Kasumi-1 (cell line): Measurements from ENCODE around the gene RASL11B.
A peak's percentile ranks its signal among the peaks of the same experiment; 100 is the strongest.

ENCODE experiments used
- DNase-seq, 2 experiments: peaks; one replicate each; lab custom pipeline; 2025; lab: John Stamatoyannopoulos, UW

RASL11B gene

DNA sequence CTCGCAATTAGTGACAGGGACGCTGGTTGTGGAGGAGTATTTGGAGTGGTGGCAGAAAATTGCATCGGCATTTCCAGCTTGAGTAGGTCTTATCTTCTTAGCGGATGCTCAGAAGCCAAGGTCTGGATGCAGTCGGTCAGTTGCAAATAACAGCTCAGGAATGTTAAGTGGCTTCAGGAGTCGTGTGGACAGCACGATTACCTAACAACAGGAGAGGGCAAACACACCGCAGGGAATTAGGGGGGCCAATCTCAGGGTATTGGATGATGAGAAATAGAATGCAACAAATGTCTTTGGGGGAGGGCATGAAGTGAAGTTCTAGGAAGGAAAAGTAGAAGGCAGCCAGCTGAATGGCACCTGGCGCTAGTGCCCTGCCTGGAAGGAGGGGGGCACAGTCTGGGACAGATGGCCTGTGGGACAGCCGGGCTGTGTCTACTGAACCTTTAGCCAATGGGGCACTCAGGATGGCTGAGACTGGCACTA, 11.8 kb downstream of the RASL11B start:
- DNase-seq = no peak

DNA sequence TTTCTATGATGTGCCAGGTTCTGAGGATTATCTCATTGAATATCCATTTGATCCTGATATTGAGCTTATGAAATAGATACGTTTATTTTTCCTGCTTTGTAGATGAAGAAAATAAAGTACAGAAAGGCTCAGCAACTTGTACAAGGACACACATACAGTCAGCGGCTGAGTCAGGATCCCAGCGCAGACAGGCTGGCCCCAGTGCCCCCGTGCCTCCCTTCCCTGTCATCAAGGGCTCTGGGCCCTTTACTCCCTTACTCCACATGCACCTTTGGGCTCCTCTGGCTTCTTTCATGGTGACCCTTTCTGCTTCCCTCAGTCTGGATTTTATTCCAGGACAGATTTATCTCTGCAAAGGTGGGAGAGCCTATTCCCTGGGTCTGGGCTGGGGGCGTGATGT, 12.8 kb downstream of the RASL11B start:
- no peak for DNase-seq

DNA sequence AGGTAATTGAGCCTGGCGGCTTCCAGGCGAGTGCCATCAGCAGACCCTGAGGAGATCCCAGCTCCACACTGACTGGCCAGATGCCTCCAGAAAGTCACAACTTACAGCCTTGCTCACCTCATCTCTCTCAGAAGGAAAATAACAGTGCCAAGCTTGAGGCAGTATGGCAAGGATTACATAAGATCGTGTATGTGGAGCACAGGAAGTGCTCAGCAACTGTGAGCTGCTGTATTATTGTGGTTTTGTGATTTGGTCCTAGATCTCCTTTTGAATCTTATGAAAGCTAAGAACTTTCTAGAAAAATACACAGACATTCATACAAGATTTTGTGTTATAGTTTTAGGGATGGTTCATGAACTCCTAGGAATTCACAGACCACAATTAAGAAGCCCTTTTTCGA, 14.0 kb downstream of the RASL11B start:
- DNase-seq = peak; percentile 82 to 91

DNA sequence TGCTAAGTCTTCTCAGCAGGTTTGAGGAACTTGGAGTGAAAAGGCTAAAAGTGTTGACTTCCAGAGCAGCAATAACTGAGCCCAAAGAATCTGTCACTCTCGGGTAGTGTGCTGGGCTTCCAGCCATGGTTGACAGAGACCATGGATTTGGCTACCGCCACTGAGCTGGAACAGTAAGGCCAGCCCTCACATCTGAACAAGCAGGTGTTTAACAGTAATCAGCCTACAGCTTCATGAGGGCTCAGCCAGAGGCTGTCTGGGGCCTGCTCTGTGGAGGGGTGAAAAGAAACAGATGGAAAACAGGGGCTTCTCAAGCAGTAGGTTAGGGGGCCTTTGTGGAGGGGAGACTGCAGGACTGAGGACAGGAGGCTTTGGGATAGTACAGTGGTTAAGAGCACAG, 14.9 kb downstream of the RASL11B start:
- DNase-seq = no peak

DNA sequence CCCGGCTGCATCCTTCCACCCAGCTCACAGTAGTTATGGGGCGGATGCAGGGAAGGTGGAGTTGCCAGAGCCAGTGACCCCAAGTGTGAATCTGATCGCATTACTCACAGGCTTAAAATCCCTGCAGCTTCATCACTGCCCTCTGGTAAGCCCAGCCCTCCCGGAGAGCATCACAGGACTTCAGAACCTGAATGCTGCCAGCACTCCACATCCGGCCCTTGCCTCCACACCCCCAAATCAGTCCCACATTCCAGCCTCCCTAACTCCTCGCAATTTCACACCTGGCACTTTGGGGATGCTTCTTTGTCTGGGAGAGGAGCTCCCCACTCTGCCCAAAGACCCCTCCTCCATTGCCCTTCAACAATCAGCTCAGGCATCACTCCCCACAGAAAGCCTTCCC, 15.6 kb downstream of the RASL11B start:
- DNase-seq = no peak

DNA sequence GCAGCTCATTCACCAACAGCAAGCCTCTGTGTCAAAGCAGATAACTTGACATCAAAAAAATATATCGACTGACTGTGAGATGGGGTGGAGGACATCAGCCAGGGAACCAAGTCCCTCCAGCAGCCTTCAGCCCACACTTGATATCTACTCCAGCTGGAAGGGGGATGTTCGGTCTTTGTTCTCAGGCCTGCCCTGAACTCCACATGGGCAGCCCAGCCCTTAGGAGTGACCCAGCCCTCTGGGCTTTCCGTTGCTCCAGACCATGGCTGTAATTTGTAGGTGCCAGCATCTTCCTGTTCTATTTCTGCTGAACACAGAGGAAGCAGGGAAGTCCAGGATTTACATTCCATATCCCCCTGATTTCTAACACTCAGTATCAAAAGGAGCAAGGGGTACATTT, 17.4 kb downstream of the RASL11B start:
- DNase-seq = no peak

DNA sequence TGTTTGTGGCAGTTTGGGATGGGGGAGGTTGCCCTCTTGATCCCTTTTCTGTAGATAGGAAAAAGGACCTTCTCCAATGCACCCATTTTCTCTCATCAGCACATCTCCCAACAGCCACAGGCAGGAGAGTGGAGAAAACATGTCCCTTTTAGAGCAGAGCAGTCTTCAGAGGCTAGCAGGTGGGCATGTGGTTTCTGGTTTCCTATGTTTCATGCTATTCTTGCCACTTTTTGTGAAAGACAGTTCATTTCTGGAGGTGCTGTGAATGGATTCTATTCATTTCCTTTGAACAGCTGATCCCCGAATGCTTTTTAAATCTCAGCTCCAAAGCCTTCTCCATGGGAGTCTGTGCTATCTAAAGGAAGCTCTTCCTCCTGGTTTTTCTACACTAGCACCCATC, 18.9 kb downstream of the RASL11B start:
- DNase-seq = no peak

DNA sequence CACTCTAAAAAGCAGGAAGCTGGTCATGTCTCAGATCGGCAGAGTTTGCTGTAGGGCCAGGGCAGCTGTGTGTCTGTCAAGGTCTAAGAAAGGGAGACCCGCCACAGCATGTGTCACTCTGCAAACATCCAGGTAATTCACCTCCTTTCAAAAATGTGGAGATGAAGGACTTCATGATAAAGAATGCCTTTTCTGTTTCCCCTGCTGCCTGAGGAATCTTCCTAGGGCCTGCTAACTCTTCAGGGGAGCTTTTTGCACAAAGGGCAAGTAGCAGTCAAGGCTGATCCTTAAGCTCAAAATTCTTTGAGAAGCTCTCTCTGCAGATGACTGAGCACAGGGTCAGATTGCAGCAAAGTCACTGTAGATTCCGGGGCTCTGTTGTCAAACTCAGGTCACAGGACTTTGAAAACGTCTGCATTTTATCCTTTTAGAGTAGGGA, 21.1 kb downstream of the RASL11B start:
- no peak for DNase-seq

DNA sequence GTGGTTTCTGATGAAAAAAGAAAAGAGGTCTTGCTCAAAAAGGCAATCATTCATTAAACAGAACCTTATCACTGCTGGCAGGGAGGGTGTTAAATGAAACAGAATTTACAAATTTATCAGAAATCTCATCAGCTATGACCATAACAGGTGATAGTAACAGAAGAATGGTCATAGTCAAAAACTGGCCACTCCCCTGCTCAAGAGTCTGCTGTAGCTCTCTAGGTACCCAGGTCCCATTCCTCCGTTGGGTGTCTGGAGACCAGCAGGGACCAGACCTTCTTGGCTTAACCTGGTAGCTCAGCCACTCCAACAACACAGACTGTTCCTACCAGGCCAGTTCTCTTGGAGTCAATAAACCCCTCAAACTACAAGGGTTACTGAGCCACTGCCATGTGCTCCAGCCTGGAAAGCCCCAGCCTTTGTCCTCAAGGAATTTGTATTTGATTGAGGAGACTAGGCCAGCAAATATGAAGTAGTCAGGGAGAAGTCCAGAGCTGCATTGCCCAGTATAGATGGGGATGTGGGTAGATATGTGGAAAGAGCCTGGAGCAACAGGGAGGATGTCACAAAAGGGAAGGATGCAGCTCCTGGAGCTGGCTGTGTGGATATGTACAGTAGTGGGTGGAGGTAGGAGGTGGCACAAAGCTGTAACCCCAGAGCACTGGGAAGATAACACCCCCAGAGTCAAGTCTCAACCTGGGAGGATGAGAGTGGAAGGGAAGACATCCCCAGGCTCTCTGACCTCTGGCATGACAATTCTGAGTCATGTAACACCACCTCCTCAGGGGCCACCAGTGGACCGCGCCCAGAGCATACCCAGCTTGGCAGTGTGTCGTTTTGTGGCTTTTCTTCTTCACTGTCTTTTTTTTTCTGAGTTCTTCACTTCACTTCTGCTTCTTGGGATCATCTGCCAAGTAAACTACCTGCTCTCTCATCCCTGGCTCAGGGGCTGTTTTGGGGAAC, 21.9 kb downstream of the RASL11B start:
- no peak for DNase-seq

DNA sequence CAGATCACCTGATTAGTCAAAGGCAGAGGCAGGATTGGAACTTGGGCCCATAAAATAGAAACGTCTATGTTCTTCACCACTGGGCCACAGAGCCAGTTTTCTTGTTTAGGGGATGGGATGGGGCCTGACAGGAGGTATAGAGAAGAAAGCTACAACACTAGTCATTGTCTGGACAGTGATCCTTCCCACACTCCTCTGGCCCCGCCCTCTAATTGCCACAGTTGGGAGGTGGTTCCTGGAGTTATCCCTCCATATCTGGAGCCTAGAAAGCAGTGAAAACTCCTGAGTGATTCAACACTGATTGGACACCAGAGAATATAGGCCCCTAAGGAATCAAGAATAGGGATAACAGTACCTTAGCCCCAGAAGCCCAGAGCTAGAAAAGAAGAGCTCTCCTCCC, 22.9 kb downstream of the RASL11B start:
- no peak for DNase-seq

DNA sequence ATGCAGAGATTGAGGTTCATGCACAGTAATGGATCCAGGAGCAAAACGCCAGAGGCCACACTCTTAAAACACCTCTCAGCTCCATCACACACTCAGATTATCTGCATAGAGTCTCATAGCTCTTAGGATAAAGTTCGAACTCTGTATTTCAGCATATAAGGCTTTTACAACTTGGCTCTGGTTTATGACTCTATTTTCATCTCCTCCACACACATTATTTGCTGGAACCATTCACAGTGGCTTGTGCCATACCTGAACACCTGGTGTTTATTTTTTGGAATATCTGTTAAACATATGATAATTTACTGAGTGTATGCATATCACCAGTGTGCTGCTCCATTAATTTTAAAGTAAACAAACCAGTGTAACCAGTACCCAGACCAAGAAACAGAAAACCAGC, 27.2 kb downstream of the RASL11B start:
- no peak for DNase-seq

DNA sequence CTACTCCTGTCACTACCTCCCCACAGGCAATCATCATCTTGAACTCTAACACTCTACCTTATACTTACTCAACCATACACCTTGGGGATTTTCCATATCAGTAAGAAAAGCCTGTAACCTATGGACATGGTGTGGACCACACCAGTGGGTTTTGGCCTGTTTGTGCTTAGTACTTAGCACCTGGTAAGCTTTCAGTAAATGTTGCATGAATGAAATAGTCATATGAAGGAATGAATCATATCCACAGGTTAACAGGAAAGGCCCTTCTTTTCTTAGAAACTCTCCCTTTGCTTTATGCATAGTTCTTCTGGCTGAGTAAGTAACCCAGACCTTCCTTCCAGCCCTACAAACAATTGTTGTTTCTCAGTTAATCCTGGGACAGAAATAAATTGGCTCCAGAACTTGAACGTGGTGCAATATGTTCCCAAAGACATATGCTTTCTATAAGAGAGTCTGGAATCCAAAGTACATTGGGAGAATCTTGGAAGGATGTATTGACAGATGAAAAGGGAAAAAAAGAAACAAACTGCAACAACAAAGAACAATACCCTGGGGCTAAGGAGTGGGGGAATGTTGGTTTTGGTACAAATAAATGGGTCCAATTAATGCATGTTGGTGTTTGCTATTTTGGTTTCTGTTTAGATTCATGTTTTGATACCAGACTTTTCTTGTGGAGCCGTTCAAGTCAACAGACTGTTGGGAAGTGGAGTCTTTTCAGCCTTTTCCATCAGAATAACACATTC, 27.8 kb downstream of the RASL11B start:
- no peak for DNase-seq

DNA sequence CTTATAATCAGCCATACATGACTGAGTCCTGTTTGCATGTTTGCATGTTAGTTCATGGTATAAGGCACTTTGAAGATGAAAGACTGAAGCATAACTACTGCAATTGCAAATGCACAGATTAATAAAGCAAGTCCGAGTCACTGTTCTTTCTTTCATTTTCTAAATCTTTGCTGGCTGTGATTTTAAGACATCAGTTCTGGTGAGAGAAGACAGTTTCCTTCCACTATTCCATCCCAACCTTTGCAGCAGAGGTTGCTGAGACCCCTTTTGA, 28.3 kb downstream of the RASL11B start:
- no peak for DNase-seq

DNA sequence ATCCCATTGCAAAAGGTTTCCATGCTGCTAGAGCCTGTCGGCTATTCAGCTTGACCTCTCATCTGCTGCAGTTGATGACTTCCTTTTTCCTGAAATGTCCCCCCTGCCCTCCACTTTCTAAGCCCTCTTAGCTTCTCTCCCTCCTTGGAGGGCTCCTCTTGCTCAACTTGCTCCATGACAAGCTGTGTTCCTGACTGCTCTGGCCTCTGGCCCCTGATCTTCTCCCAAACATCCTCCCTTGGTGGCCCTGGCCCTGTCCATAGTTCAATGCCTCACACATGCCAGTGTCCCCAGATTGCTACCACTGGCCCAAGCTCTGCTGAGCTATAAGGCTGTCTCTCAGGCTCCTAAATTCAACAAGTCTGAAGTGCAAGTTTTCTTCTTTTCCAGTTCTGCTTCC, 29.6 kb downstream of the RASL11B start:
- DNase-seq = no peak

DNA sequence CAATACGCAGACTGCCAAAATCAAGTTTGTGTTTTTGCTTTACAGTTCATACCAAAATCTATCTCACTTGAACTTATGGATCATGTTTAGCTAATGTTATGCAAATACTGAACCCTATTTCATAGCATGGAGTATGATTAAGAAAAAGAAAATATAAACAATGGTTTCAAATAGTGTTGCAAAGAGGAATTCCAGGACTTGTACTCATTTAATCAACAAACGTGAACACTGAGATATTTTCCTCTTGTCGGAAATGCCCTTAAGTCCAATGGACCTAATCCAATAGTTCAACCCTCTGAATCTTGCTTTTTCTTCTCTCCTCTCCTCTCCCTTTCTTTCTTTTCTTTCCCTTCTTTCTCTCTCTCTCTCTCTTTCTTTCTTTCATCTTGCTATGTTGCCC, 30.8 kb downstream of the RASL11B start:
- no peak for DNase-seq

DNA sequence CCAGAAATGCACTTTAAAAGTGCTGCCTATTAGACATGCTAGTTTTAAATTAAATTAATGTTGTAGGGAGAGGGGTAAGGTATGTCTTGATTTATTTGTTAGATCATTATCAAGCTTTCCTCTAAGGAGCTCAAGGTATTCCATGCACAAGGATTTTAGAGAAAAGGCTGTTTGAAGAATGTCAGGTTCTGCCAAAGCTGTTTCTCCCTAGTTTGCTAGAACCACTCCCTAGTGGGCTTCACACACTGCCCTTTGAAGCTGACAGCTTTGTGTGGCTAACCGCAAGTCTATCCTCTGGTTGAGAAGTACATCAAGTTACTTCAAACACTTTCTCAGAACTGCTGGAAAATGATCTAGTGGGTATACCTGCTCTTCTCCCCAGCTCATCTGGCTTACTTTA, 32.3 kb downstream of the RASL11B start:
- DNase-seq = no peak

DNA sequence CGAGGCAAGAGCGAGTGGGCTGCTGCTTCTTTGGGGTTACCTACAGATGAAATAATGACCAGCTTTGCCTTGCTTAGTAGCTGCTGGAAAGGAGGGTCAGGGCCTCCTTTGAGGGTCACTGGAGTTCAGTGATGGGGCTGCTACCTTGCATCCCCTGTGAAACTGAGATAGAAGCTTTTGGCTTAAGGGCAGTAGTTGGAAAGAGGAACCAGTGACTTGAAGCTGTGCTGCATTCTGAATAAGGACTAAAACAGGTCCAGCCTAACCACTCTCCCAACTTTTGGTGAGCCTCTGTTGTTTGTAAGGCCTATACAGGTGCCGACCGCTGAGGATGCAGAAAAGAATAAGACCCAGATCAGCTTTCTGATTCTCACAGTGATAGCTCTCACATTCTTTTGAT, 41.2 kb downstream of the RASL11B start:
- no peak for DNase-seq

DNA sequence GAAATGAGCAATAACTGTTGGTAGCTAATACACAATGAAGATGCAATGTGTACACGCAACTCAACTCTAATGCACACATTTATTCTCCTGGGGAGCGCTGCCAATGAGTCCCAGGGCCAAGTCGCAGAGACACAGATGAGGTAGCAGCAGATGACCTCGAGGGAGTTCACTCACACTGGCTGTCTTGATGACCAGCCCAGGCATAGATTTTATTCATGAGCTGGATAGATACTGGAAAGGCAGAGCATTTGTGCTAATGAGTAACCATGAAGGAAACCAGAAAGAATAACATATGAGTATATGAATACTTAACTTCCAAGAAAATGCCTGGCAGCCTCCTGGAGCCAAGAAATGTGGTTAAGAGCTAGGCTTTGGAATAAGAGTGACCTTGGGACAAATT, 42.3 kb downstream of the RASL11B start:
- no peak for DNase-seq

DNA sequence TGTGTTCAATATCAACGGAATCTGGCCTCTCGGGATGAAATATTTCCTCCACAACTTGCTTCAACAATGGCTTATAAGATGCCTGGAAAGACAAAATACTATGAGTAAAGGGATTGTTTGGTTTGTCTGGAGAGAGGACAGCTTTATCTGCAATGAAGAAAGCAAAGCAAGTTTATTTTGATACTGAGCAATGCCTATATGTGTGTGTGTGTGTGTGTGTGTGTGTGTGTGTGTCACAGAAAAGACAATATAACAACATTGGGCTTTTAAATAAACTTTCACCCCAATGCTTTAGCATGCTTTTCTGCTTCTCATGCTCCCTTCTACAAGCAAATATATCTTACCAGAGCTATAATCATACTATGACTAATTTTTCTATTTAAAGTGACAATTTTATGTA, 45.4 kb downstream of the RASL11B start:
- DNase-seq = no peak

DNA sequence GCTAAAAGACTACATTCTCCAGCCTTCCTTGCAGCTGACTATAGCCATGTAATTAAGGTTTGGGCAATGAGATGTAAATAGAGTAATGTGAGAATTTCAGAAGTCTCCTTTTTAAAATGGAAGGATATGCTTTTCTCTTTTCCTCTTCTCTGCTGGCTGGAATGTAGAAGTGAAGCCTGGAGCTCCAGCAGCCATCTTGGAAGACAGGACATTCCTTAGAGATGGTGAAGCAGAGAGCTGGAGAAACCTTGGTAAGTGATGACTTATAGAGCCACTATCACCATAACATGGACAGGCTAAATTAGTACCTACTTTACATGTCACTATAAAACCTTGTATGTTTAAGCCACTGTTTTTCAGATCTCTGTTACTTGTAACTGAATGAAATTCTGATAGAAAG, 48.0 kb downstream of the RASL11B start:
- DNase-seq = no peak

DNA sequence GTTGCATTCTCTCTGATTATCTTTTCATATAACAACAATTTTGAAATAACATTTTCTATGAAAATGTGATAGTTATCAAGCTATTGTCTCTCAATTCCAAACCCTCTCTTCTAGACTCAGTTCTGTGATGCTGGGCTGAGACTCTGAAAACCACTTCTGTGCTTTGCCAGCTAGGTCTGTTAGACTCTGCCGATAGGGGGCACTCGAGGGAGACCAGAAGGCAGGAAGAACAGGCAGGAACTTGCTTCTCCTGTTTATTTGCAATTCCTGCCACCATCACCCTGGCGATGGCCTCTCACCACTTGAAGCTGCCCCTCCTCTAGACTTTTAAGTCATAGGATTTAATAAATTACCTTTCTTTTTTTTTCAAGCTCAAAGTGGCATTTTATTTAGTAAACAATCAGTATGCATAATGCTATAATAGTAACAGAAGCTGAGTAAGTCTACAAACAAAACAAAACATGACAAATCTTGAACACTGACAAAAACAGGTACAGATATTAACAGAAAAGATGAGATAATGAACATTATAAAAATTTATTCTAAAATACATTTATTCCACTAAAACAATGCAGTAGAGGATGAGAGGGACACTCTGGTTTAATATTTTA, 49.7 kb downstream of the RASL11B start:
- peak; percentile 94 to 99 for DNase-seq

DNA sequence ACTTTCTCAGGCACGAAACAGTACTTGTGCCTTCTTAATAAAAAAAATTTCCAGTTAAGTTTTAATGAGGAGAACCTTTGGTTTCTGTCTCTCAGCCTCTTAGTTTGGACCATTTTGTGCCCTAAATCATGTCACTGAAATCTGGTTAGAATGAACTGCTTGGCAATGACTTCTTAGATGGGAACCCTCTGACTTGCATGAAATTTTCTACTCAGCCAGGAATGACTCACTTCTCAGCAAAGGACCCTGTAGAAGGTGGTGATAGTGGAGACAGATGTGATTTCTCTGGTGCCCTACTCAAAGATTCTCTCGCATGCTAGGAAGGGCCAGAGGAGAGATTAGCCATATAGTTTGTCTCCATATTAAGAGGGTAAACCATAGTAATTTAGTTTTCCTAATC, 50.5 kb downstream of the RASL11B start:
- DNase-seq = no peak

DNA sequence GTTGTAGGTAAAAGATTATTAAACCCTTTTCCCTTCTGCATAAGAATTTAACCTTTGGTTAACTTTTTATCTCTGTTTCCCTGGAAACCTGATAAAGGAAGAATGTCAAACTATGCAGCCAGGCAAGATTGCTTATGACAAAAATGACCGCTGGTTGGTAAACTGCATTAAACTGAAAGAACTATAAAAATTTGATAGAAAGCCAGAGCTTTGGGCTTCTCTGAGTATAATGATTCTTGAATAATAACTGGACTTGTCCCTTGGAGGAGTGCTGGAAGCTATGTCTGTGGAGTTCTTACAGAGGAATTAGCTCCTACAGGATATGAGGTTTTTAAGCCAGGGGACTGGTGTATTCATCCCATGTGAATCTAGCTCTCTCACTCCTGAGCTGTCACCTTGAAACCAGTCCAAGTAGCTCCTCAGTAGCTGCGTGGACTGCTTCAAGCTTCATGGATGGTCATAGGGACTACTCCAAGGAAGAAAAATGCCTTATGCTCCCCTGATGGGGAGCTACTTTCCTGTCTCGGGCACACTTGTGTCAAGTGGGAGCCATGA, 52.0 kb downstream of the RASL11B start:
- no peak for DNase-seq
